HG03175 (cell line): ENCODE data around the gene COPZ2.
"Not testable (repeated sequence)": the region's sequence is repeated elsewhere in the genome, so short reads cannot be mapped to it uniquely, and the experiment has no call there.

Experiments
- ATAC-seq: cut with Tn5 transposase; IDR thresholded peaks from one replicate; pipeline ENCODE4 v1.9.1; 2021; ENCODE audit warnings: mild to moderate bottlenecking, moderate library complexity; ENCODE audit not compliant: unreplicated experiment

COPZ2 gene

DNA sequence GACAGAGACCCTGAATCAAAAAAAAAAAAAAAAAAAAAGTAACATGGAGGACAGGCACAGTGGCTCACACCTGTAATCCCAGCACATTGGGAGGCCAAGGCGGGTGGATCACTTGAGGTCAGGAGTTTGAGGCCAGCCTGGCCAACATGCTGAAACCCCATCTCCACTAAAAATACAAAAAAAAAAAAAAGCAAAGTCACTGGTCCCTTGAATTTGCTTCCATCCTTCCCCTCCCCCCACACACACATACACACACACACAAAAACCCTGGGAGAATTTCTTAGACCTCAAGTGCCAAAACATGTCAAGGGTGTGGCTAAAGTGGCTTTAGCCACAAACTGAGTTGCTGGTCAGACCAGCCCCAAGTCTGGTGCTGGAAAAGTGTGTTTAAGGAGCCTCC lies 49.2 kb downstream of the COPZ2 start:
- ATAC-seq: not testable (repeated sequence)

DNA sequence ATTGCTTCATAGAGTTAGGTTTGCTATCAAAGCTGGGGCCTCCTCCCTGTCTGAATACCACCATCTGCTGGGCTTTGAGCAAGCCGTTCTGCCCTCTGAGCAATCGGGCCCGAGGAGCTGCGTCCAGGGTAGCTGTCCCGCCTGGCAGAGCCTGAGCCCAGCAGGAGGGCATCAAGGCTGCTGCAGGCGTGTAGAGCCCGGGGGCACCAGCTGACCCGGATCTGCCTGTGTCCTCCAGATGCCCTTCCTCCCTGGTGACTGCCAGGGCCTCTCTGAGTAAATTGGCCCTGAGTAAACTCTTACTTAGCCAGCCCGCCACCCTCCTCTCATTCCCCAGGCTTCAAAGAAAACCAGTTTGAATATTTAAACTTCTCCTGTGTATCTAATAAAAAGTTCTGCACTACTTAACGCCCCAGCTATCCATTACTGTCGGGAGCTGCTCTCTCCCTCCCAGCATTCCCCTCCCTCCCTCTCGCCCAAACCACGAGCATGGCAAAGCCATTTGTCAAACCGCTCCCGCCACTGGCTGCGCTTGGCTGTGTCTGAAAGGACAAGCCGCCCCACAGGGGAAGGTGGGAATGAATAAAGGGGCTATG lies 50.3 kb downstream of the COPZ2 start:
- ATAC-seq: no peak

- no peak for ATAC-seq
Observed at GRCh38 chr17:47986520-47986919, 51.1 kb downstream of the COPZ2 start.

DNA sequence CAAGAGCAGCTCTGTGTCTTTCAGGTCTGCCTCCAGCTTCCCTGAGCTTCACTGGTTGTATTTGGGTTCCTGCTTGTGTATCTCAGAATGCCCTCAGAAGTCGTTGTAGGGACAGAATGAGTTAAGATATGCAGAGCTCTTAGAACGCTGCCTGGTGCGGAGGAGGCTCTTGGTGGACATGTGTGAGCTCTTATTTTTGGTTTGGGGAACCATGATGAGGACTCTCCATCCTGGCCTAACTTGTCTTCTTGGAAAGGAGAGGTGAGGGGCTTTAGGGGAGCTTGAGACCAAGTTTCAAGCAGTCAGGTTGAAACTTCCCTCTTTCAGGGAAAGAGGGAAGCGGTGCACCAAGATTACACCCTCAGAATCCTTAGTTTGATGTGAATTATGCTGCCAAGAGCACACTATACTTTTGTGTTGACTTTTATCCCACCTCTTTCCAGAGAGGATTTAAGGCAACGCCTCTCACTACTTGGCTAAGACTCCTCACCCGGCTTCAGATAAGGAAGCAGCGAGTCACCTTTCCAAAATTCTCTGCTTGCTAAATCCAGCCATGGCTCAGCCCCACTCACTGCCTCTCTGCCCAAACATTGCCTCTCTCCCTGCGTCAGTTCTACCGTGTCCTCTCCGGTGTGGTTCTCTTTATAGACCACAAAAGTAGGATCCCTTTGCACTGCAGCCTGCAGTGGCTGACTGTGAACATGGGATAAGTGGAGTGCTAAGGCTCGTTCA lies 53.9 kb downstream of the COPZ2 start:
- no peak for ATAC-seq

DNA sequence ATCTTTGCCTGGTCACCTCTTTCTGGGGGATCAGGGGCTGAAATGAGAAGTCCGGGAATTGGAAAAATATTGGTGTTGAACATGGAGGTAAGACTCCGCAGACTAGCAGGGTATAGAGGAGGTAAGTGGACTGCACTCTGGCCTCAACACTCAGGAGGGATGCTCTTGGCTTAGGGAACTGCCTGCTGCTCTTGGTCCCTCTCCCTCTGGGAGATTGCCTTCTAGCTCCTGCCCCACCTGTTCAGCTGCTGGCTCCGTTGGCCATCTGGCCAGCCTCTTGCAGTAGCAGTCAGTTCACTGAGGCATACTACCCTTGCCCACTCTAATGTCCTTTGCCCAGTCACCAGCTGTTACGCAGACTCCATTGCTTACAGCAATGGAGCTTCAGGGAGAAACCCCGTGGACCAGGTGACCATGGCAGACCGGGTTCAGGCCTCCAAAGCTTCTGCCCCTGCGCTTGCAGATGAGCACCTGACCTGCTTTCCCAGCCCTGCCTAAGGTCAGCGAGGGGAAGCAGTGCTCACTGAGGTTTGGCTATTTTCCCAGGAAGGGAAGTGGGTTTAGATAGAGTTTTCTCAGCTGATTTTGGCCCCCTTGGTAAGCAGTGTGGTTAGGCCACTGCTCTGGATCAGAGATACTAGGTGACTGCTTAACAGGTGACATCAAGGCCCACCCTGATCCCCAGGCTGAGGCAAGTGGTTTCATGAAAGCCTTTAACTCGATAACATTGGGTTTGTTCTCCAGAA lies 54.8 kb downstream of the COPZ2 start:
- no peak for ATAC-seq

GRCh38 chr17:47982091-47982617 lies 55.4 kb downstream of the COPZ2 start:
- ATAC-seq: no peak

DNA sequence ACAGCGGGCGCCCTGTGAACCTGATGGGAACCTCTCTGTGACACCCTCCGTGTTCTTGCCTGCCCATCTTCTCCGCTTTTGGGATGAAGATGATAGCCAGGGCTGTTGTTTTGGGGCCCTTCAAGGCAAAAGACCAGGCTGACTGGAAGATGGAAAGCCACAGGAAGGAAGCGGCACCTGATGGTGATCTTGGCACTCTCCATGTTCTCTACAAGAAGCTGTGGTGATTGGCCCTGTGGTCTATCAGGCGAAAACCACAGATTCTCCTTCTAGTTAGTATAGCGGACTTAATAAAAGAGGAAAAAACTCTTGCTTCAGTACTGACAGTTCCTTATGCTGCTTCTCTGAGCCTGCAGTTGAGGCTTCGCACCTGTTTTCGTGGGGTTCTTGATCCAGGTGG lies 56.1 kb downstream of the COPZ2 start:
- no peak for ATAC-seq

DNA sequence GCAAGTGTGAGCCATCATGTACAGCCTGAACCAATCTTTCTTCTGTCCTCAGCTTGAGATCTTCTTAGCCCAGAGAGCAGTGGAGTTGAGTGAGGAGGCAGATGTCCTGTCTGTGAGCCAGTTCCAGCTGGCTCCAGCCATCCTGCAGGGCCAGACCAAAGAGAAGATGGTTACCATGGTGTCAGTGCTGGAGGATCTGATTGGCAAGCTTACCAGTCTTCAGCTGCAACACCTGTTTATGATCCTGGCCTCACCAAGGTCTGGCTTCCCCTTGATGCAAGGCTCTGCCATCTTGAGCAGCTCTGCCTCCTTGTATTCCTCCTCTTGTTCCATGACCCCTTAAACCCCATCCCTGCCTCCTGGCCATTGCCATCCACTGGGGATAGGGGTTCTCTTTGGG lies 57.1 kb downstream of the COPZ2 start:
- no peak for ATAC-seq

DNA sequence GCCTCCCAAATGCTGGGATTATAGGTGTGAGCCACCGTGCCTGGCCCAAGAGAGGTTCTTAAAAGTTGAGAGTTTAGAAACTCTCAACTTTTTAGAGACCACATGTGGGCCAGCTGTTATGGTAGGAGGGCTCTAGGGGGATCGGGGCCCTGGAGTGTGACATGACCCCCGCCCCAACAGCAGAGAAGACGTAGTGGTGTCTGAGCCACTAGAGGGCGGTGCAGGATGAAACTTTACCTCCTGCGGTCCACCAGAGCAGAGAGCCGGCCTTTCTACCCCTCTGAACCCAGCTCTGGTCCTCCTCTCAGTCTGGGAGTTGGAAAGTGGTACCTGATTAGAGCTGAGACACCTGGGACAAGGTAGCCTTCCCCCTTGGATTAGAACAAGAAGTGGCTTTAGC lies 59.3 kb downstream of the COPZ2 start:
- no peak for ATAC-seq
